Prostate gland (tissue), 2 donors: ENCODE measurements around the gene PPIB.

Source experiments
- CTCF ChIP-seq, 4 experiments: fragments of 200-600 bp in 2 of 4; fragments of 450-650 bp in 2 of 4; sonication (generic) in 2 of 4; IDR thresholded peaks; 1 replicate in 3 of 4; 2 replicates in 1 of 4; pipeline ENCODE4 v1.5.1; 2016 to 2019; ENCODE audit warnings: antibody characterized with exemption in 4 of 4, mild to moderate bottlenecking in 2 of 4, moderate library complexity in 2 of 4
- POLR2A ChIP-seq: fragments of 450-650 bp; IDR thresholded peaks from one replicate; pipeline ENCODE4 v1.6.1; 2016; ENCODE audit warnings: antibody characterized with exemption, mild to moderate bottlenecking

DNA sequence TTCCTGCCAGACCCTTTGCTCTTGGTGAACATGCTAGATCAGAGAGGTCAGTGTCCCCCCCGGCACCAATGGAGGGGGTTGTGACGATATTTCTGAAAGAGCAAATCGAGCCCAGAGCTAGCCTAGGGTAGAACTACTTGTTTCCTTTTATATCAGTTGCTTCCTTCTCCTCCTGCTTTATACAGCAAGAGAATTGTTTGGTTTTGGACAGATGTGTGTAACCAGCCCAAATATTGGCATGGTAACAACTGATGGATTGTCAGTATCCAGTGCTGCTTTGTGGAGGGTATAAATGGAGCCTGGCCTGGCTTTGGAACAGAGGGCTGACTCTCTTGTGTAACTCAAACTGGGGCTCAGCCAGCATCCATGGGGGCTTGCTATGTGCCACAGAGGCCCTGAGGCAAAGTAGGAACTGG lies 39.9 kb downstream of the PPIB start:
- no peak for TF ChIP-seq CTCF (IDR thresholded peaks at IDR 0.05)
- TF ChIP-seq POLR2A: no peak
